Right lobe of liver (tissue), 6 donors: Measurements from ENCODE around the gene TUBA8. TPM values are rescaled to one million over a fixed set of nuclear protein-coding genes. Genes with fewer than 3 reads are reported as not detected.
"Not testable (repeated sequence)": the region's sequence is repeated elsewhere in the genome, so short reads cannot be mapped to it uniquely, and the experiment has no call there.

ENCODE experiments used
- ATAC-seq, 4 donors: fragments of 200-7000 bp; cut with Tn5 transposase; one replicate each; pipeline ENCODE4 v1.9.1; 2020; ENCODE audit warnings: mild to moderate bottlenecking in 4 of 4, moderate library complexity in 4 of 4
- DNase-seq, 3 donors: peaks; one replicate each; pipeline ENCODE4 v3.0.0-alpha.2; 2020
- H3K27ac ChIP-seq, 3 donors: fragments of 200-600 bp; one replicate each; pipeline ENCODE4 v1.8.0; 2022
- H3K27me3 ChIP-seq, 2 donors: fragments of 200-600 bp; one replicate each; pipeline ENCODE4 v1.8.0; 2022
- H3K36me3 ChIP-seq, 4 donors: fragments of 200-600 bp; sonication (generic) in 1 of 4; one replicate each; pipeline versions ENCODE4 v1.5.1 to v1.8.0; 2017 to 2022; ENCODE audit warnings: control low read depth in 1 of 4
- H3K4me1 ChIP-seq, 4 donors: fragments of 200-600 bp; sonication (generic) in 1 of 4; one replicate each; pipeline versions ENCODE4 v1.5.1 to v1.8.0; 2017 to 2022; ENCODE audit warnings: control low read depth in 1 of 4
- H3K4me3 ChIP-seq, 3 donors: fragments of 200-600 bp; one replicate each; pipeline ENCODE4 v1.8.0; 2022
- H3K9me3 ChIP-seq, 4 donors: fragments of 200-600 bp; sonication (generic) in 1 of 4; one replicate each; pipeline versions ENCODE4 v1.5.1 to v1.8.0; 2017 to 2022; ENCODE audit warnings: control low read depth in 1 of 4
- POLR2A ChIP-seq: fragments of 450-650 bp; IDR thresholded peaks from one replicate; pipeline ENCODE4 v1.6.1; 2017; ENCODE audit warnings: antibody characterized with exemption, mild to moderate bottlenecking
- WGBS: methylation state at CpG from one replicate; pipeline ENCODE4 v1.1.6; 2018; ENCODE audit warnings: low coverage, low lambda C conversion rate; ENCODE audit not compliant: insufficient coverage; ENCODE audit errors: missing lambda C conversion rate; 5-methylcytosine and 5-hydroxymethylcytosine counted together
- intact Hi-C, 2 donors: fragments of 100-400 bp; cut with DNase I; formaldehyde crosslinking; loops; one replicate each; pipeline versions ENCODE4 v1.11.2 to v1.14.1; 2022
- total RNA-seq, 6 experiments: library from RNA; depleted of rRNA in 2 of 6; stranded (reverse); fragments of >200 nt in 2 of 6; fragmentation: NEBNext Ultra II Directional in 3 of 6; extraction: Animal tissue kit (Norgen Biotek cat#: 25700) in 3 of 6; gene quantifications; one replicate each; pipeline versions ENCODE4 v1.1.0 to v1.2.4, GENCODE V29; 2016 to 2023
- TF ChIP-seq, protein P1 (sequence below), 4 donors: fragments of 200-600 bp in 3 of 4; fragments of 450-650 bp in 1 of 4; IDR thresholded peaks; one replicate each; pipeline versions ENCODE4 v1.5.1 to v1.8.0; 2016 to 2022; ENCODE audit warnings: antibody characterized with exemption in 4 of 4, mild to moderate bottlenecking in 2 of 4
- donor health status: DM: no; HTN: yes; CAD: no.
- donor health status: DM: no; HTN: no; CAD: no.
- donor health status: DM: no; HTN: no; CAD: no.
- donor health status: DM: no; HTN: yes; CAD: no.
- donor health status: DM: no; HTN: yes; CAD: no.

TUBA8 gene
- total RNA-seq, 6 experiments from 2014 or later = 0.58 to 4.8 (median 1.7) TPM

DNA sequence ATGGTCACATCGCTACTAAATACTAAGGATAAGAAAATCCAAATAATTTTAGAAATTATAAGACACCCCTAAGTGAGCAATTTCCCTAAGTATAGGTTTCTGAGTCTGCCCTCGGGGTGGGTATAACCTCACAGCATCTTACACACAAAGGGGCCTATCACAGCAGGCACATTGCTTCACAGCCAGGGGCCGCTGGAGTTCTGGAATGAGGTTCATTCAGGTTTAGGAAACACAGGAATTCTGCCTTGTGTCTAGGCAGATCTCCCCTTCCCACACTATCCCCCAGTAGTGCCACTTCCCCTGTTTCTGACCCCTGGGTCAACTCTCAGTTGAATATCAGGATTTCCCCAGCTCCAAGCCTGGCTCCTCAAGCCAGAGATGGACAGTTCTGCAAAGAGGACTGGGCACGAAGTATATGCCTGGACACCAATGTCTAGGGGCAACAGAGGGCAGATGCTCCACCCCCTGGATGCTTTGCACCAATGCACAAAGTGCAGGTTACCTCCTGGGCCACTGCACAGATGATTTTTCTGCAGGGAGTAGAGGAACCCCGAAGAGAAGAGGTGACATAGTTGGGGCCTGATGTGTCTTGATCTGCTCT lies 11.4 kb downstream of the TUBA8 start:
- Histone ChIP-seq H3K9me3 (no peaks in the 10 kb centered on the region), H3K27me3 (no peaks in the 10 kb centered on the region), H3K36me3 (no peaks in the 10 kb centered on the region), H3K27ac (no peak overlapping the region), H3K4me3 (no peak overlapping the region), H3K4me1 (no peaks in the 10 kb centered on the region)
- DNase-seq (no peak), ATAC-seq (no peak)
- intact Hi-C loops = no loop called here
- no peak for TF ChIP-seq POLR2A
- TF ChIP-seq, protein P1, sequence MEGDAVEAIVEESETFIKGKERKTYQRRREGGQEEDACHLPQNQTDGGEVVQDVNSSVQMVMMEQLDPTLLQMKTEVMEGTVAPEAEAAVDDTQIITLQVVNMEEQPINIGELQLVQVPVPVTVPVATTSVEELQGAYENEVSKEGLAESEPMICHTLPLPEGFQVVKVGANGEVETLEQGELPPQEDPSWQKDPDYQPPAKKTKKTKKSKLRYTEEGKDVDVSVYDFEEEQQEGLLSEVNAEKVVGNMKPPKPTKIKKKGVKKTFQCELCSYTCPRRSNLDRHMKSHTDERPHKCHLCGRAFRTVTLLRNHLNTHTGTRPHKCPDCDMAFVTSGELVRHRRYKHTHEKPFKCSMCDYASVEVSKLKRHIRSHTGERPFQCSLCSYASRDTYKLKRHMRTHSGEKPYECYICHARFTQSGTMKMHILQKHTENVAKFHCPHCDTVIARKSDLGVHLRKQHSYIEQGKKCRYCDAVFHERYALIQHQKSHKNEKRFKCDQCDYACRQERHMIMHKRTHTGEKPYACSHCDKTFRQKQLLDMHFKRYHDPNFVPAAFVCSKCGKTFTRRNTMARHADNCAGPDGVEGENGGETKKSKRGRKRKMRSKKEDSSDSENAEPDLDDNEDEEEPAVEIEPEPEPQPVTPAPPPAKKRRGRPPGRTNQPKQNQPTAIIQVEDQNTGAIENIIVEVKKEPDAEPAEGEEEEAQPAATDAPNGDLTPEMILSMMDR (IDR thresholded peaks at IDR 0.05) = no peak
- WGBS = 84% methylated on average over 3 of the region's 5 CpGs

DNA sequence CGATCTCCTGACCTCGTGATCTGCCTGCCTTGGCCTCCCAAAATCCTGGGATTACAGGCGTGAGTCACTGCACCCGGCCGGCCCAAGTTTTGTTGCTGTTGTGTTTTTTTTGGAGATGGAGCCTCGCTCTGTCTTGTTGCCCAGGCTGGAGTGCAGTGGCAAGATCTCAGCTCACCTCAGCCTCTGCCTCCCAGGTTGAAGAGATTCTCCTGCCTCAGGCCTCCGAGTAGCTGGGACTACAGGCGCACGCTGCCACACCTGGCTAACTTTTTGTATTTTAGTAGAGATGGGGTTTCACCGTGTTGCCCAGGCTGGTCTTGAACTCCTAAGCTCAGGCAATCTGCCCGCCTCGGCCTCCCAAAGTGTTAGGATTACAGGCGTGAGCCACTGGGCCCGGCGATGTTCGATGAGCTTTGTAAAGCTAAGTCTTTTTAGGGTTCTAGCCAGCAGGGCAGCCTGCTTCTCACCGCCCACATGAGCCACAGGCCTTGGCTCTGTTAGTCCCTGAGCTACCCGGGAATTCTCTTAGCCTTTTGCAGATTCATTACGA lies 12.9 kb downstream of the TUBA8 start:
- H3K36me3 ChIP-seq, H3K27me3 ChIP-seq, DNase-seq, H3K4me3 ChIP-seq, H3K9me3 ChIP-seq, intact Hi-C loops, H3K4me1 ChIP-seq, ATAC-seq, H3K27ac ChIP-seq: not testable (repeated sequence)
- 97% methylated on average over 7 of the region's 19 CpGs for WGBS

DNA sequence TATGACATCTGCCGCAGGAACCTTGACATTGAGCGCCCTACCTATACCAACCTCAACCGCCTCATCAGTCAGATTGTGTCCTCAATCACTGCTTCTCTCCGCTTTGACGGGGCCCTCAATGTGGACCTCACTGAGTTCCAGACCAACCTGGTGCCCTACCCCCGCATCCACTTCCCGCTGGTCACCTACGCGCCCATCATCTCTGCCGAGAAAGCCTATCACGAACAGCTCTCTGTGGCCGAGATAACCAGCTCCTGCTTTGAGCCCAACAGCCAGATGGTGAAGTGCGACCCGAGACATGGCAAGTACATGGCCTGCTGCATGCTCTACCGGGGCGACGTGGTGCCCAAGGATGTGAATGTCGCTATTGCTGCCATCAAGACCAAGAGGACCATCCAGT lies 16.0 kb downstream of the TUBA8 start:
- intact Hi-C loops = no loop called here
- no peak for ATAC-seq
- no peak overlapping the region for H3K4me3 ChIP-seq
- H3K36me3 ChIP-seq = no peaks in the 10 kb centered on the region
- no peak overlapping the region for H3K27ac ChIP-seq
- no peak for DNase-seq
- 98% methylated on average over 15 of the region's 18 CpGs for WGBS
- no peaks in the 10 kb centered on the region for H3K9me3 ChIP-seq
- H3K27me3 ChIP-seq = no peaks in the 10 kb centered on the region
- H3K4me1 ChIP-seq = no peaks in the 10 kb centered on the region
- no peak for TF ChIP-seq POLR2A
- TF ChIP-seq, protein P1 (IDR thresholded peaks at IDR 0.05) = no peak

DNA sequence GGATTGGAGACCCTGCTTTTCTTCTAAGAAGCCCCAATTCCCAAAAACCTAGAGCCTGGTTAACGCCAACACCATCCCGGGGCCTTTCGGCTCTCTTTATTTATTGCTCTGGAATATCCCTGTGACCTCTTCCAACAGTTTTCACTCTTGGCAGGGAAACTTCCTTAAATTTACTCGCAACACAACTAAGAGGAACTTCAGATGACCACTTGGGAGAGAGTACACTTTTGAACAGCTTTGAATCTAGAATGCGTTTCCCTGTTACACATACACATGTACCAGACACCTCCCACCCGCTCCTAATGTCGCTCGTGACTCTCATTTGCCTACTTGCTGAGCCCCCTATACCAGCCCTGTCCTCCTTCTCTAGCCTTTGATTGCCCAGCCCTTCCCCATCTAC lies 19.4 kb downstream of the TUBA8 start:
- WGBS = 87% methylated on average over 8 of the region's 8 CpGs
- no peaks in the 10 kb centered on the region for H3K36me3 ChIP-seq
- H3K4me1 ChIP-seq = peaks cover 0 to 8% (median 0%) of the 10 kb centered on the region in 4 donors
- H3K27me3 ChIP-seq = no peaks in the 10 kb centered on the region
- no peak for ATAC-seq
- DNase-seq = no peak
- no peak overlapping the region for H3K4me3 ChIP-seq
- TF ChIP-seq, protein P1 (IDR thresholded peaks at IDR 0.05) = no peak
- no peak for TF ChIP-seq POLR2A
- no peak overlapping the region for H3K27ac ChIP-seq
- no peaks in the 10 kb centered on the region for H3K9me3 ChIP-seq
- intact Hi-C loops = no loop called here

DNA sequence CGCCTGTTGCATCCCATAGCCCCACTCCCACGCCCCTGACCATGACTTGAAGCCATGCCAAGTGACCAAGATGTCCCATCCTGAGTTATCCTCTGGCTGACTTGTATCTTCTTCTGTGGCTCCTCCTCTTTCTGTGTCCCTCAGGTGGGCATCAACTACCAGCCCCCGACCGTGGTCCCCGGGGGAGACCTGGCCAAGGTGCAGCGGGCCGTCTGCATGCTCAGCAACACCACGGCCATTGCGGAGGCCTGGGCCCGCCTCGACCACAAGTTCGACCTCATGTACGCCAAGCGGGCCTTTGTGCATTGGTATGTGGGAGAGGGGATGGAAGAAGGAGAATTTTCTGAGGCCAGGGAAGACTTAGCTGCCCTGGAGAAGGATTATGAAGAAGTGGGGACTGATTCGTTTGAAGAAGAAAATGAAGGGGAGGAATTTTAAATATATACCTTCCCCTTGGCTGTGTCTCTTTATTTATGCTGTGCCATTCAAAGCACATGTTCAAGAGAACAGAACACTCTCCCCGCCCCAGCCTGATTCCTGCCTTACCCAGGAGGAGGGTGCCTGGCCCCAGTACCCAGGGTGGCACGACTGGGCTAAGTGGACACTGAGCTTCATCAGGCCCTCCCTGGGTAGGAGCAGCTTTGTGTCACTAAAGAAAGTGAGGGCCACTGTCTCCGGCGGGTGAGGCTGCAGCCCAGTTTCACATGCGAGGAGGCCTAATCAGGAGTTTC lies 20.3 kb downstream of the TUBA8 start:
- TF ChIP-seq POLR2A = no peak
- TF ChIP-seq, protein P1 (IDR thresholded peaks at IDR 0.05) = no peak
- intact Hi-C loops = no loop called here
- no peak overlapping the region for H3K4me3 ChIP-seq
- DNase-seq (no peak), ATAC-seq (no peak)
- H3K27me3 ChIP-seq = no peaks in the 10 kb centered on the region
- H3K9me3 ChIP-seq = no peaks in the 10 kb centered on the region
- no peaks in the 10 kb centered on the region for H3K36me3 ChIP-seq
- peaks cover 0 to 8% (median 0%) of the 10 kb centered on the region in 4 donors for H3K4me1 ChIP-seq
- WGBS = 93% methylated on average over 15 of the region's 20 CpGs
- H3K27ac ChIP-seq = no peak overlapping the region
